Stimulated activated CD8-positive, alpha-beta memory T cell treated with anti-CD3 and anti-CD28 coated beads, Interleukin-15, amount 100 ng/mL, for 1 hour (primary cell): ENCODE results near the gene ZNF629.

Source experiments
- DNase-seq: peaks from one replicate; pipeline ENCODE4 v3.0.0-alpha.2; 2020; ENCODE audit warnings: low read depth

ZNF629 gene

DNA sequence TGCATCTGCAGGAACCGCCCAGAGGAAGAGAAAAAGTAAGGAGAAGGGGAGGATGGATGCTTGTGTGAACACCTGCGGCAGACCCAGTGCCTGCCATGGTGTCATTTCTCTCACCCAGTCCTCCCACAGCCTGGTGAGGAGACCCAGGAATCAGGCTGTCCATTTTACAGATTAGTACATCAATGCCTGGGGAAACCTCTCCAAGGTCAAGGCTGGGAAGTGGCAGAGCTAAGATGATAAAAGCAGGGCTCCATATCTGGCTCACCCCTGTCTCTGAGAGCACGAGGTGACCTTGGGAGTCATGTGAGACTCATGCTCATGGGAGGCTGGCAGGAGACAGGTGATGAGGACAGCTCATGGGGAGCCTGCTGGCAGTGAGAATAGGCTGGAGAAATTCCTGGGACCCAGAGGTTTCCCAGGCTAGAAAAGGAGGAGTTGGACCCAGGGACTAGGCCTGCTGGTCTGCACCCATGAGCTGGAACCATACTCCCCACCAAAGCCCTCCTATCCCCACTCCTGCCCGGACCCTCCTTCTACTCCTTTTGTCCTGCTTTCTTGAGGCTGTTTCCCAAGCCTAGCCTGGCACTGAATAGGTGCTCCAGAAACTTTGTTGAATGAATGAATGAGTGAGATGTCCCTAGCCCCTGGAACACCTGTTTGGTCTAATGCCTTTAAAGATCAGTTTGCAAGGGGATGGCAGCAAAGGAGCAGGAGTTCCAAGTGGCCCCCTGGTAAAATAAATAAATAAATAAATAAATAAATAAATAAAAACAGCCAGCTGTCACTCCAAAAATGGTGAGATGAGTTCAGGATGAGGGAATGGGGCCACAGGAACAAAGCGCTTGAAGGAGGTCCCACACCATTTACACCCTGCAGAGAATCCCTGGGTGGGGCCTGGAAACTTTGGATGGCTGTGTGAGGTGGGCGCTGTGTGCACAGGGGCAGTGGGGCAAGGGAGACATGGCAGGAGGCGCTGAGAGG is 1.6 kb downstream of the ZNF629 start:
- DNase-seq: no peak

DNA sequence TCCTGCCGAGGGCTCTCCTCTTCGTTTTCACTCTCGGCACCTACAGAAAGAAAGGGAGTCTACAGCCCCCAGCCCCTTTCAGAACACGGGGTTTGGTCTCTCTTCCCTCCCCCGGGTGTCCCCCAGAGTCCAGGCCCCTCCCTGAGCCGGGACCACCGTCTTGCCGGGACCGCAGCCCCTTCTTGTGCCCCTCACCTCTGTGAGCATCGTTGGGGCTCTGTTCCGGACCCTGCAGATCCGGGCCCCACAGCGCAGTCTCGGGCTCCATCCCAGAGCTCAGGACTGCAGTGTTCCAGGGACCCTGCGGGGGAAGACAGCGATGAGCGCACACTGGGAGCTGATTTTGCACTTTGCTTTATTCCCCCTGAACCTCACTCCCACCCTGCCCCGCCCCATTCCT is 2.8 kb downstream of the ZNF629 start:
- no peak for DNase-seq

DNA sequence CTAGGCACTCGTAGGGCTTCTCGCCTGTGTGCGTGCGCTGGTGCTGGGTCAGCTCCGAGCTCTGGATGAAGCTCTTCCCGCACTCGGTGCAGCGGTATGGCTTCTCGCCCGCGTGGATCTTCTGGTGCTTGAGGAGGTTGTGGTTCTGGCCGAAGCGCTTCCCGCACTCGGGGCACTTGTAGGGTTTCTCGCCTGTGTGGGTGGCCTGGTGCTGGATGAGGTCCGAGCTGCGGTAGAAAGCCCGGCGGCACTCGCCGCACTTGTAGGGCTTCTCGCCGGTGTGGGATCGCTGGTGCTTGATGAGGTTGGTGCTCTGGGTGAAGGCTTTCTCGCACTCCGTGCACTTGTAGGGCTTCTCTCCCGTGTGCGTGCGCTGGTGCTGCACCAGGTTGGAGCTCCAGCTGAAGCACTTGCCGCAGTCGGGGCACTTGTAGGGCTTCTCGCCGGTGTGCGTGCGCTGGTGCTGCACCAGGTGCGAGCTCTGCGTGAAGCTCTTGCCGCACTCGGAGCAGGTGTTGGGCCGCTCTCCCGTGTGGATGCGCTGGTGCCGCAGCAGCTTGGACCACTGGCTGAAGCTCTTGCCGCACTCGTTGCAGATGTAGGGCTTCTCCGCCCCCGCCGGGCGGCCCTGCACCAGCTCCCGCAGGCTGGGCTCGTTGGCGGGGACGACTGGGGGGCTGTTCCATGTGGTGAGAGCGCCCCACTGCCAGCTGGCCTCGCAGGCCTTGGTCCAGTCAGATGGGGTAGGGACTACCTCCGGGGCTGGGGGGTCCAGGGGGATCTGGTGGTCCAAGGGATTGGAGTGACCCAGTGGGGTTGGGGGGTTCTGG is 3.5 kb downstream of the ZNF629 start:
- no peak for DNase-seq

- DNase-seq: no peak
Observed at GRCh38 chr16:30782486-30783279, 4.3 kb downstream of the ZNF629 start.

DNA sequence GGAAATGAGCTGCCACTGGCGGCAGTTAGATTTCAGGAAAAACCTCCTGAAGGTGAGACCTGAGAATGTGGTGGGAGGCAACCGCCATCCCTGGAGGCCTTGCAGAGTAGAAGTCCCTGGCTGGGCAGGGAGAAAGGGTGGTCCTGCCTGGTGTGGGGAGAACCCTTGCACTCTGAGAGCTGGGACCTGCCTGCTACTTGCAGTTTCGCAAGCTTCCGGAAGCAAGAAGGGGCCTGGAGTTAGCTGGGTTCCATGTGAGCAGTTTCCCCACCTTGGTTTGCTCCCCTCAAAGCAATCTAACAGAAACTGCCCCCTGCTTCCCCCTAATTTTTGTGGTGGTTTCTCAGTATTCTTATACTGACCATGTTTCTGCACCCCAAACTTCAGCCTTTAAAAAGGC is 6.5 kb downstream of the ZNF629 start:
- no peak for DNase-seq

DNA sequence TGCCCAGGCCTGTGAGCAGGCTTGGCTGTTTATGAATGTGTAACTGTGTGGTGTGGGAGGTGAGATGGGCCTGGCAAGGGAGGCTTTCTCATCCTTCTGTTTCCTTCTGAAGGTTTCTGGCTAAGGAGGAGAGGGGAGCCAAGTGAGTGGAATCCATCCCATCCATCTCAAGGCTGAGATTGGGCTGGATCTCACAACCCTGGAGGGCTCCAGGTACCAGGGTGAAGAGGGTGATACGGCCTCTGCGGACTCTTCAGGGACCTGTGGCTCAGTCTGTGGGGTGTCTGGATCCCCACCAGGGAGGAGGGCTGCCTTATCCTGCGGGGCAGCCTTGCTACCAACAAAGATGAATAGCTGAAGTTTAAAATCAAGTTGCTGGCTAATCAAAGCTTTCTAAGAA is 7.0 kb downstream of the ZNF629 start:
- no peak for DNase-seq

- no peak for DNase-seq
Observed at GRCh38 chr16:30779596-30779995, 7.4 kb downstream of the ZNF629 start.

DNA sequence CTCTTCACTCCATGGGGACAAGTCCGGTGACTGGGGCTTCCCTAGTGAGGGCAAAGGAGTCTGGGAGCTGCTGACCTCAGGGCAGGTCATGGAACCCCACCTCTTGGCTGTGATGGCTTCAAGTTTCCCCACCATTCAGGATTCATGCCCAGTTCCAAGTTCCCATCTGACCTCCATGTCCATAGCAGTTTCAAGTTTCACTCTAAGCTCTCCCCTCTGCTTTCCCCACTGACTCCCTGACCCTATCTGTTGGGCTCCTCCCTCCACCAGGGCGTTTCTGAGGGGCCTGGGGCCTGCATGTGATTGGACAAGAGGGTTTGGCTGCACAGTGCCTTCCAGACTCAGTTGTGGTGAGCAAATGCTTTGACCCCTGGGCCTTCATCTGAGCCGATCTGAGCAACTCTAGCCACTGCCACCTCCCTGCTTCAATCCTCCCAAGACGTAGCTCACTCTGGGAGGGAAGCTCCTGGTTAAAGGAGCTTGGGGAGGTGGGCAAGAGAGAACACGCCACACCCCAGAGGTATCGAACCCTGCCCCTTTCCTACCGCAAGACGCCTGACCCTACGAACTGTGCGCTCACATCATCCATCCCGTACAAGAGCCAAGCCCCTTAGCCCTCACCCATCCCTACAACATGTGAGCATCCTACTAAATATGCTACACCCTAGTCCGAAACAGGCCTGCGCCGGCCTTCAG is 8.3 kb downstream of the ZNF629 start:
- DNase-seq: no peak

GRCh38 chr16:30777591-30778297 is 9.3 kb downstream of the ZNF629 start:
- no peak for DNase-seq

DNA sequence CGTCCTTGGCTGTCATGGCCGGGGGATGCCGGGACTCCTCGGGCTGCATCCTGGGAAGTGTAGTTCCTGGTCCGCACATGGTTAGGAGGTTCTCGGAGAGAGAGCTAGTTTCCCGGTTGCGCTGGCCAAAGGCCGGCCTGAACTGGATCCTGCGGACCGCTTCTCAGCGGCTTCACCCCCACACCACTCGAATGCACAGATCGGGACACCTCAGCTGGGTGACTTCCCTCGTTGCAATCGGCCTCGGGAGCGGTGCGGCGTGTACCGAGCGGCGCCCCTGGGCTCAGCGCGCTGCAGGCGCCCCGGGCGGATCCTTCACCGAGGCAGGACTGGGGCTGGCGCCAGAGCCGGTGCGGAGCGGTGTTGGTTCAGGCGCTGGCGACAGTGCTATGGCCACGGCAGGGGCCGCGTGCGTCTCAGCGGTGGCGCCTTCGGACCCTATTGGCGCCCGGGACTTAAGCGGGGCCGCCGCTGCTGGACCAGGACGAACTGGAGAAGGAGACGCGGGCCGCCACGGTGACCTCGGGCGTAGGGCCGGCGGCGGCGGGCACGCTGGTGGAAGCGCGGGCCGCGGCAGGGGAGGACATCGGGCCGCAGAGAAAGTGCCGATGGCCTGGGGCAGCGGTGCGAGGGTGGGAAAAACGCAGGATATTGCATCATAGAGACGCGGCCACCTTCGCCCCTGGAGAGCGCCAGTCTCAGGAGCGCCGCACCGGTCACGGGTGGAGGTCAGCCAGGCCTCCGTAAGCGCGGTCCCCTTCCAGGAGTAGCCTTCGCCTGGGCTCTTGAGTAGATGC is 11.4 kb downstream of the ZNF629 start:
- DNase-seq: no peak

- no peak for DNase-seq
Observed at GRCh38 chr16:30775131-30775391, 11.9 kb downstream of the ZNF629 start.

- DNase-seq: no peak
Observed at GRCh38 chr16:30774367-30775130, 12.5 kb downstream of the ZNF629 start.

GRCh38 chr16:30773826-30774225 is 13.2 kb downstream of the ZNF629 start:
- no peak for DNase-seq

- DNase-seq: no peak
Observed at GRCh38 chr16:30771726-30772125, 15.3 kb downstream of the ZNF629 start.

GRCh38 chr16:30769379-30770089 is 17.5 kb downstream of the ZNF629 start:
- DNase-seq: no peak

DNA sequence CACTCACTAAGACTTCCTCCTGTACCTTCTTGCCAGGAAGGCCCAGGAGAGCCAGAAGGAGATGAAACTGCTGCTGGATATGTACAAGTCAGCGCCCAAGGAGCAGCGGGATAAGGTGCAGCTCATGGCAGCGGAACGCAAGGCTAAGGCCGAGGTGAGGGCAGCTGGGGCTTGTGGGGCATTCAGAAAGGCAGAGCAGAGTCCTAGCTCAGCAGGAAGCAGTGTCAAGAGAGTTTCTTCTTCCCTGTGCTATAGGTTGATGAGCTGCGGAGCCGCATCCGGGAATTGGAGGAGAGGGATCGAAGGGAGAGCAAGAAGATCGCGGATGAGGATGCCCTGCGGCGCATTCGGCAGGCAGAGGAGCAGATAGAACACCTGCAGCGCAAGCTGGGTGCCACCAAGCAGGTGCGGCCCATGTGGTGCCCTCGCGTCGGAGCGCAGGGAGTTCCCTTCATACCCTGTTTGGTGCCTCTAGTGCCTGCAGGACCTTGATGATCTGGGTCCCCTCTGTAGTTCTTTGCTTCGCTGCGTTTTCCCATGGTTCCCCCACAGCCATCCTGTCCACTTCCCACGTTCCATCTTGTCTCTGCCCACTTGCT is 18.3 kb downstream of the ZNF629 start:
- DNase-seq: no peak

GRCh38 chr16:30767767-30768465 is 19.1 kb downstream of the ZNF629 start:
- DNase-seq: no peak

DNA sequence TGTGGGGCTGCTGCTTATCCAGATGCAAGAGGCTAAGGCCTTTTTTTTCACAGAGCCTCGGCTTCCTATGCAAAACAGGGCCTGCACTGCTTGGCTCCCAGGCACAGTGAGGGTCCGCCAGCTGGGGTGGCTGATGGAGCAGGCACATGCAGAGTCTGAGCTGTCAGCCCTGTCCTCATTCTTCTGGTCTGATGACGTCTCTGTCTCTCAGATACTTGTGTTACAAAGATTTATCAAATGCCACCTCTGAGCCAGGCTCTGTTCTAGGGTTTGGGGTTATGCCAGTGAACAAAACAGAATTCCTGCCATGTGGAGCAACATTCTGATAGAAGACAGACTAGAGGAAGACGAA is 20.1 kb downstream of the ZNF629 start:
- DNase-seq: no peak
